ENCODE results near the gene VASH1.

VASH1 gene

DNA sequence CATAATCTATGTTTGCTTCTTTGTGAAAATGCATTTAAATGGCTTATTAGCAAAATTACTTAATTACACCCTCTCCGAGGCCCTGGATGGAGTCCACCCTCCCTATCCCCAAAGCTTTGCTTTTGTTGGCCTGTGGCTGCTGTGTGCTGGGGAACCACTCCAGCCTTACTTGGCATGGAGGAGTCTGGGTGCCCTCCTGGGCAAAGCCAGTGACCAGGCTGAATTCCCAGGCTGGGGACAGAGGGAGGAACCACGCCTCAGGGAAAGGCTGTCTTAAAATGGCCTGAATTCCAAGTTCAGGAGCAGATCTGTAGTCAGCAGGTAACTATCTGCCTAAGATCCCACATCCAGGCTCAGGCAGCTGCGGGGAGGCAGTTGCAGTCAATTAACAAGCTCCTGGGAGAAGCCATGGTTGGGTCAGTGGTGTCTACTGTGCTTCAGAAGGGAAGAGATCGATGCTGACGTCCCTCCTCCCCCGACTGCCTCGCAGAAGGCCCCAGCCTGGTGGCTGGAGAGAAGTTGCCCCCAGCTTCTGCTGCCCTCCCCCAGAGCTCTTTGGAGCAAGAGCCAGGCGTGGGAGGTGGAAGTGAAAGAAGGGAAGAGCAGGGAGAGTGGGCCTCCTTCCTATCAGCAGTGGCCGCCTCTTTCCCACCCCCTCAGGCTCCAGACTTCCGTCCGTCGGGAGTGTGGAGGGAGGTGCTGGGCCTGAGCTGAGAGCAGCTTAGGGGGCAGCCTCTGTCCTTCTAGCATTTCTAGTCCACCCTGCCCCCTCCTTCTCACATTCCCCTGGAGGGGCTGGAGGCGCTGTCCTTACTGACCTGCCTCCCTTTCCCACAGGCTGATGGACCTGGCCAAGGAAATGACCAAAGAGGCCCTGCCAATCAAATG lies 11.3 kb downstream of the VASH1 start:
- DNase-seq (ENCODE audit: low read depth) = no peak

- DNase-seq (ENCODE audit: low read depth) = no peak
Observed at GRCh38 chr14:76773188-76773885, 12.1 kb downstream of the VASH1 start.

DNA sequence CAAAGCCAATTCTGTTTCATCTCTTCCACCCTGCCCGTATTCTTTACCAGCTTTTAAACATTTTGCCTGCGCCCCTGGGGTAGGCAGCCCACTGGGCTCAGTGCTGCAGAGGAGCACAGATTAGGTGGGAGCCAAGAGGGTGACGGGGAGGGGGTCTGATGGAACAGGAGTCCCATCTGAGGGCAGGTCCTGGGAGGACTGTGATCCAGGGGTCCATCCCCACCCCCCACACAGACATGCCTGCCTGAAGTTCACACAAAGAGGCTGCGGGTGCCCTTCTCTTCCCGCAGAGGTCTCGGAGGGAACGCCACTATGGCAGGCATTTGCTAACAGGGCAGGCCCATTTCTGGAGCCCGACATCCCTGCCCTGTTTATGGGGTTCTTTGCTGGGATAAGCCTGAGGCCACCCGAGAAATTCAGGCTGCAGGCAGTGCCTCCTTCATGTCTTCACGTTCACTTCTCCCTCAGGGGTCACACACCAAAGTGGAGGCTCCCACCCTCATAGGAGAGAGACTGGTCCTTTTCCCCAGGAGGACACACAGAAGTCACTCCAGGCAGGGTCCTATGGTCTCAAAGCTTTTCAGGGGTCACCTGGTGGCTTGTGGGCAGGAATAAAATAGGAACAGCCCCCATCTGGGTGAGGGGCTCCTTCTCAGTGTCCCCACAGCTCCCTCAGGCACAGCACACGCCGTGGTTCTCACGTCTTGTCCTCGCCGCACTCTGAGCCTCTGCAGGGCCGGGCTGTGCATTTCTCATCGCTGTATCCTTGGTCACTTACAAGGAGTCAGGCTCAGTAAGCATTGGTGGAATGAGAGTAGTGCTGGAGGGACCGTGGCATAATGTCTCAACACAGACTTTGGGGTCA lies 12.9 kb downstream of the VASH1 start:
- DNase-seq (ENCODE audit: low read depth) = no peak

GRCh38 chr14:76774821-76775694 lies 13.8 kb downstream of the VASH1 start:
- no peak for DNase-seq (ENCODE audit: low read depth)

DNA sequence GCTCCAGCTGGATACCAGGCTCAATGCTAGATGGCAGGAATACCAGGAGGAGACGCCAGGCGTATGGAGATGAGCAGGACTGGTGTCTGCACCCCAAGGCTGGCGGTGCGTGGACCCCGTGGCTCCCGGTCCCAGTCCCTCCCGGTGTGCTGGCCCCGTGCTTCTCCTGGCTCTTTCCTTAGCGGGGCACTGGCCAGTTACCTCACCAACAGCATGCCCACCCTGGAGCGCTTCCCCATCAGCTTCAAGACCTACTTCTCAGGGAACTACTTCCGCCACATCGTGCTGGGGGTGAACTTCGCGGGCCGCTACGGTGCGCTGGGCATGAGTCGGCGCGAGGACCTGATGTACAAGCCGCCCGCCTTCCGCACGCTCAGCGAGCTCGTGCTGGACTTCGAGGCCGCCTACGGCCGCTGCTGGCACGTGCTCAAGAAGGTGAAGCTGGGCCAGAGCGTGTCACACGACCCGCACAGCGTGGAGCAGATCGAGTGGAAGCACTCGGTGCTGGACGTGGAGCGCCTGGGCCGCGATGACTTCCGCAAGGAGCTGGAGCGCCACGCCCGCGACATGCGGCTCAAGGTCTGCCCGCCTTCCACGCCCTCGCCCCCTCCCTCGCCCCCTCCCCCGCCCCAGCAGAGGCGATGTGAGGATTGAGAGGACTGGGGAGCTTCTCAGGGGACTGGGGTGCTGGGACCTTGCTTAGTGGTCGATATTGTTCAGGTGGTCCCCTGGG lies 14.6 kb downstream of the VASH1 start:
- no peak for DNase-seq (ENCODE audit: low read depth)

- no peak for DNase-seq (ENCODE audit: low read depth)
Observed at GRCh38 chr14:76776428-76777251, 15.4 kb downstream of the VASH1 start.

- no peak for DNase-seq (ENCODE audit: low read depth)
Observed at GRCh38 chr14:76777721-76778120, 16.5 kb downstream of the VASH1 start.

GRCh38 chr14:76778546-76779215 lies 17.4 kb downstream of the VASH1 start:
- no peak for DNase-seq (ENCODE audit: low read depth)

DNA sequence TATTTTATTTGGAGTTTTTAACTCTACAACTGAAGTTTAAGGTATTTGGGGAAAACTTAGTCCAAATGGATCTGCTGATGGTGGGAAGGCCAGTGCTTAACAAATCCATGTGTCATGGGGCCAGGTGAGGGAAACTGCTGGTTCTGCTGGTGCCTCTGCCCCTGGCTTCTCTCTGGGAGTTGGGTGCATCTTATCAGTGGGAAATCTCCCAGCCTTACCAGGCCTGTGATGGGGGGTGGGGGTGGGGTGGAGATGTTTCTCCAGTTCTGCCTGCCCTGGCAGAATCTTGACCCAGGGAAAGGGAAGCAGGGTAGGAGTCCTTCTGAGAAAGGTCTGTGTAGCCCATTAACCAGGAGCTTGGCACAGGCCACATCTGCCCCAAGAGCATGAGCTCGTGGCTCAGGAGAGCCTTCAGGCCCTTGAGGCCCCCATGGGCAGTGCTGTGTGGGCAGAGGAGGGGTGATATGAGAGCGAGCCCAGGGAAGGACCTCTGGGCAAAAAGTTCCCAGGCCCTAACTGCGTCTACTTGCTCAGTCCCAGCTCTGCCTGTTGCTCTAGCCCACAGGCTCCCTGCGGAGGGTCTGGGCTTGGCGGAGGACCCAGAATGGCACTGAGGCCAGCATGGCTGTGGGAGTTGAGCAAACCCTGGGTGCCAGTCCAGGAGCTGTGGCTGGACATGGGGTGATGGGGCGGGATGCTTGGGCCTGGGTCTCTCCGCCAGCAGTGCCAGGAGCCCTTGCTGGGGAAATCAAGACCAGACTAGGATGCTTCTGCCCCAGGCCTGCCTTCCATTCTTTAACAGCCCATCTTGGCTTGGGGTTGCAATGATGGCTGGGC lies 18.2 kb downstream of the VASH1 start:
- no peak for DNase-seq (ENCODE audit: low read depth)

DNA sequence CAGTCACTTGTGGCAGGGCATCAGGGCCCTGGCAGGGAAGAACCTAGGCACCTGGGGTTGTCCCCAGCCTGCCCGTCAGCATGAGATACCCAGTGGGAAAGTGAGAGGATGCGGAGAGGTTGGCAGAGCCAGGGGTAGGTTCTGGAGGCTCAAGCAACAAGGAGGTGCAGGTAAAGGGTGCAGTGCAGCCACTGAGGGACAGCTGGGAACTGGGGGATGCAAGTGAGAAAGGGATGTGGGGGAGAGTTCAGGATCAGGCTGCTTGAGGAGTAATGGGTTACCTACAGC lies 18.7 kb downstream of the VASH1 start:
- no peak for DNase-seq (ENCODE audit: low read depth)

- DNase-seq (ENCODE audit: low read depth) = no peak
Observed at GRCh38 chr14:76780360-76780759, 19.1 kb downstream of the VASH1 start.

GRCh38 chr14:76780875-76781647 lies 19.8 kb downstream of the VASH1 start:
- no peak for DNase-seq (ENCODE audit: low read depth)

GRCh38 chr14:76781648-76782051 lies 20.4 kb downstream of the VASH1 start:
- DNase-seq (ENCODE audit: low read depth) = no peak

DNA sequence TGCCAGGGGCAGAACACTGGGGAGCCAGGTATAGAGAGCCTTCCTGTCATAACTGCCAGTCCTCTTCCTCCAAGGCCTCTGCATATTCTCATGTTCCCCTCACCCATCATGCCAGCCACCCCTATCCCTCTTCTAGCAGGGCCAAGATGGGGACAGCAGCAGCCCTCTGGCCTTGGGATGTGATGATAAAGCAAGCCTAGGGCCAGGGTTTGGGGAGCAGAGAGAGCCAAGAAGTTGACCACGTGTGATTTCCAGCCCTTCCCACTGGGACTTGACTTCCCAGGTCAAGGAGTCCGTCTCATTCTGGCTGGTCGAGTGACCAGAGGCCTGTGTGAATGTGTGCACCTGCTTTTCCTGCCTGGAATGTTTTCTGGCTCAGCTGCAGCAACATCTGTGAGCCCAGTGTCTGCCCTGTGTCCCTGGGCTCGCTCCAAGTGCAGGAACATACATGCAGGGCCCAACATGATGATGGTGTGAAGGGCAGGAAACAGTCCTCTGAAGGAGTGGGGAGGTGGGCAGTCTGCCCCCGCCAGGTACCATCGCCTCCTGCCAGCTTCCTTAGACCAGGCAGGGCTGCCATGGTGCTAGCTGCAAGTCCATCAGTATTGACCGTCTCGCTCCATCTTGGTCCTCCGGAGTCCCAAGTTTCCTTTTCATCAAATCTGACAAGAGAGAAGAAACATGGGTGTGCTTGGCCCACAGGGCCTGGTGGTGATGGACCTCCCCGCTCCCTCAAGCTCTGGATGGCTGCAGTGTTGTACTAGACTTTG lies 21.0 kb downstream of the VASH1 start:
- DNase-seq (ENCODE audit: low read depth) = no peak

DNA sequence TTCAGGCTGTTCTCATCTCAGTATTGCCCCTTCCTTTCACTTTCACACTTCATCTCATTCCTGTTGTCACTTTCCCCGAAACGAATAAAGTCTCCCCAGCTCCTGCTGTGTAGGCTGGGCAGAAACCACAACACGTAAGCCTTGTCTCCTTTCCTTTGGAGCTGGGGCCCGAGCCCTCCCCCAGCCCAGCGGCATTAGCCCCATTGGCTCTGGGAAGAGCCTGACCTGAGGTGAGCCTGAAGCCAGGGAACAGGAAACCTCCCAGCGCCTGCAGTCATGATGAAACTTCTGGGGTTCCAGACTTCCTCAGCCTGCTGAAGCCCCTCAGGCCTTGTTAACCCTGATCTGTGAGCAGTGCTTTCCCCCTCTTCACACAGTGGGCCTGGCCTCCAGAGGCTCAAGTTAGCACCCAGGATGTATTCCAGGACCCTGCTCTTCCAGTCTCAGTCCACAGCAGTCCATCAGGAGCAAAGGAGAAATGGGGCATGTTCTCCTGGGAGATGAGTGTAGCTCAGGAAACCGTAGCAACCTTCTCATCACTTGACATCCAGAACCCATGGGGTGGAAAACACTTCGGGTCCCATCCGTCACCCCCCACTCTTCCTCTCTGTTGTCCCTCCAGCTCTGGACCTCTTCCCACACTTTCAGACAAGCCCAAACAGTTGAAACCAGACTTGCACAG lies 21.8 kb downstream of the VASH1 start:
- DNase-seq (ENCODE audit: low read depth) = no peak

- DNase-seq (ENCODE audit: low read depth) = no peak
Observed at GRCh38 chr14:76784266-76784874, 23.1 kb downstream of the VASH1 start.
